GM21786 (cell line): ENCODE results near the gene KCNAB1.

Experiments used
- ATAC-seq: cut with Tn5 transposase; IDR thresholded peaks from one replicate; pipeline ENCODE4 v1.9.1; 2021; ENCODE audit not compliant: unreplicated experiment

The KCNAB1 gene

GRCh38 chr3:156433138-156433537 is 312.8 kb downstream of the KCNAB1 start:
- no peak for ATAC-seq

- no peak for ATAC-seq
Observed at GRCh38 chr3:156433910-156434309, 313.5 kb downstream of the KCNAB1 start.

- no peak for ATAC-seq
Observed at GRCh38 chr3:156434921-156435320, 314.5 kb downstream of the KCNAB1 start.

GRCh38 chr3:156443079-156443478 is 322.7 kb downstream of the KCNAB1 start:
- no peak for ATAC-seq

- ATAC-seq, result no peak
Observed at GRCh38 chr3:156445117-156446090, 325.0 kb downstream of the KCNAB1 start.

GRCh38 chr3:156448300-156448699 is 327.9 kb downstream of the KCNAB1 start:
- peak; percentile 64 for ATAC-seq

- ATAC-seq, result peak; percentile 70
Observed at GRCh38 chr3:156449710-156450574, 329.6 kb downstream of the KCNAB1 start.

GRCh38 chr3:156455839-156456238 is 335.5 kb downstream of the KCNAB1 start:
- no peak for ATAC-seq

- ATAC-seq, result no peak
Observed at GRCh38 chr3:156456771-156457224, 336.4 kb downstream of the KCNAB1 start.

- no peak for ATAC-seq
Observed at GRCh38 chr3:156459434-156459833, 339.1 kb downstream of the KCNAB1 start.

GRCh38 chr3:156460206-156460611 is 339.8 kb downstream of the KCNAB1 start:
- peak; percentile 77 for ATAC-seq

- ATAC-seq, result no peak
Observed at GRCh38 chr3:156461889-156462288, 341.5 kb downstream of the KCNAB1 start.

- no peak for ATAC-seq
Observed at GRCh38 chr3:156463123-156463522, 342.7 kb downstream of the KCNAB1 start.

GRCh38 chr3:156465194-156465593 is 344.8 kb downstream of the KCNAB1 start:
- no peak for ATAC-seq

- no peak for ATAC-seq
Observed at GRCh38 chr3:156469456-156469855, 349.1 kb downstream of the KCNAB1 start.

- no peak for ATAC-seq
Observed at GRCh38 chr3:156471431-156471830, 351.1 kb downstream of the KCNAB1 start.

GRCh38 chr3:156472150-156472549 is 351.8 kb downstream of the KCNAB1 start:
- no peak for ATAC-seq

GRCh38 chr3:156472684-156473083 is 352.3 kb downstream of the KCNAB1 start:
- ATAC-seq, result no peak

GRCh38 chr3:156473341-156473740 is 353.0 kb downstream of the KCNAB1 start:
- no peak for ATAC-seq

GRCh38 chr3:156474560-156475389 is 354.4 kb downstream of the KCNAB1 start:
- no peak for ATAC-seq

- no peak for ATAC-seq
Observed at GRCh38 chr3:156477323-156477722, 356.9 kb downstream of the KCNAB1 start.
